Tibial nerve (tissue), 3 donors: ENCODE data around the gene ENPP6.

Source experiments
- POLR2A ChIP-seq, 2 donors: fragments of 450-650 bp; IDR thresholded peaks; one replicate each; pipeline ENCODE4 v1.6.1; 2017; ENCODE audit warnings: antibody characterized with exemption in 2 of 2, mild to moderate bottlenecking in 2 of 2, moderate library complexity in 2 of 2
- TF ChIP-seq, protein P1 (sequence below), 5 experiments: fragments of 200-600 bp in 3 of 5; fragments of 450-650 bp in 2 of 5; sonication (generic) in 3 of 5; IDR thresholded peaks; one replicate each; pipeline ENCODE4 v1.5.1; 2016 to 2019; ENCODE audit warnings: antibody characterized with exemption in 5 of 5, mild to moderate bottlenecking in 3 of 5, moderate library complexity in 2 of 5

DNA sequence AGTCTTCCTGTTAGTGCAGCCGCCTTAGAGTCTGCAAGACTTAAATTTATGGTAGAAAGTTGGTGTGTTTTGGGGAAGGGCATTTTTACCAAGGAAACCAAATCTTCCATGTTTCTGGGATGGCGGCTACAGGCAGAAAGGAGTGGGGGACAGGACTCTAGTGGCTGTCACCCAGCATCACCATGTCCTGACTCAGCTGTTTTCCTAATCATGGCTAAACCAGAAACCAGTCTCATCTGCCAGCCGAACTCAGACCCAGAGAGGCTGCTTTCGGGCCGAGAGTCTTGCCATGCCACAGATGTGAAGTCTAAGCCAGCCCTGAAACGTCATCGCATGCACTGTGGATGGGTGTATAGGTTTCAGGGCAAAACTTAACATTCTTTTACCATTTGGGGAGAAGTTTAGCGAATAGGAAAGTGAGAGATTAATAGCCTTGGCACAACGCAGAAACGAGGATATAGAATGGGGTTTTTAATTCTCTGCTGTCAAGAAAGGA is 109.6 kb downstream of the ENPP6 start:
- TF ChIP-seq, protein P1, sequence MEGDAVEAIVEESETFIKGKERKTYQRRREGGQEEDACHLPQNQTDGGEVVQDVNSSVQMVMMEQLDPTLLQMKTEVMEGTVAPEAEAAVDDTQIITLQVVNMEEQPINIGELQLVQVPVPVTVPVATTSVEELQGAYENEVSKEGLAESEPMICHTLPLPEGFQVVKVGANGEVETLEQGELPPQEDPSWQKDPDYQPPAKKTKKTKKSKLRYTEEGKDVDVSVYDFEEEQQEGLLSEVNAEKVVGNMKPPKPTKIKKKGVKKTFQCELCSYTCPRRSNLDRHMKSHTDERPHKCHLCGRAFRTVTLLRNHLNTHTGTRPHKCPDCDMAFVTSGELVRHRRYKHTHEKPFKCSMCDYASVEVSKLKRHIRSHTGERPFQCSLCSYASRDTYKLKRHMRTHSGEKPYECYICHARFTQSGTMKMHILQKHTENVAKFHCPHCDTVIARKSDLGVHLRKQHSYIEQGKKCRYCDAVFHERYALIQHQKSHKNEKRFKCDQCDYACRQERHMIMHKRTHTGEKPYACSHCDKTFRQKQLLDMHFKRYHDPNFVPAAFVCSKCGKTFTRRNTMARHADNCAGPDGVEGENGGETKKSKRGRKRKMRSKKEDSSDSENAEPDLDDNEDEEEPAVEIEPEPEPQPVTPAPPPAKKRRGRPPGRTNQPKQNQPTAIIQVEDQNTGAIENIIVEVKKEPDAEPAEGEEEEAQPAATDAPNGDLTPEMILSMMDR (IDR thresholded peaks at IDR 0.05): no peak
- no peak for TF ChIP-seq POLR2A (IDR thresholded peaks at IDR 0.05)
